HepG2 (cell line): ENCODE results near the gene CCN2. TPM values are rescaled to one million over a fixed set of nuclear protein-coding genes. Genes with fewer than 3 reads are reported as not detected.

Experiments used
- ARNT2 ChIP-seq: sonication (generic); formaldehyde crosslinking; IDR thresholded peaks from 2 replicates; pipeline ENCODE4 v1.8.0; 2022; ENCODE audit warnings: mild to moderate bottlenecking, low read depth, missing genetic modification reagents, moderate library complexity
- MLLT10 ChIP-seq: sonication (generic); formaldehyde crosslinking; IDR thresholded peaks from 2 replicates; pipeline ENCODE4 v1.4.0; 2020; ENCODE audit warnings: missing genetic modification reagents
- MYC ChIP-seq: sonication (generic); formaldehyde crosslinking; IDR thresholded peaks from 2 replicates; pipeline ENCODE4 v1.9.0; 2021; ENCODE audit warnings: missing genetic modification reagents, borderline replicate concordance
- NAIF1 ChIP-seq: sonication (generic); formaldehyde crosslinking; IDR thresholded peaks from 2 replicates; pipeline ENCODE4 v1.5.0; 2020; ENCODE audit warnings: mild to moderate bottlenecking, missing genetic modification reagents, borderline replicate concordance
- SNAPC2 ChIP-seq: sonication (generic); formaldehyde crosslinking; IDR thresholded peaks from 2 replicates; pipeline ENCODE4 v1.8.1; 2022; ENCODE audit warnings: mild to moderate bottlenecking, missing genetic modification reagents
- SRSF4 ChIP-seq: fragments of 200-400 bp; formaldehyde crosslinking; IDR thresholded peaks from one replicate; pipeline ENCODE4 v1.6.1; 2018; ENCODE audit warnings: mild to moderate bottlenecking, low read depth, low read length, moderate library complexity; ENCODE audit not compliant: poor library complexity, severe bottlenecking
- TBX2 ChIP-seq: sonication (generic); formaldehyde crosslinking; IDR thresholded peaks from 2 replicates; pipeline ENCODE4 v1.5.0; 2020; ENCODE audit warnings: missing genetic modification reagents, mild to moderate bottlenecking, borderline replicate concordance
- ZBTB3 ChIP-seq: sonication (generic); formaldehyde crosslinking; IDR thresholded peaks from 2 replicates; pipeline ENCODE4 v1.4.0; 2020; ENCODE audit warnings: low read depth, mild to moderate bottlenecking, moderate library complexity, missing genetic modification reagents, borderline replicate concordance
- ZC3H4 ChIP-seq: sonication (generic); formaldehyde crosslinking; IDR thresholded peaks from 2 replicates; pipeline ENCODE4 v1.4.0; 2020; ENCODE audit warnings: missing genetic modification reagents, borderline replicate concordance
- ZEB1 ChIP-seq: IDR thresholded peaks from 2 replicates; pipeline ENCODE4 v1.6.1; 2012; ENCODE audit warnings: mild to moderate bottlenecking, low read depth, inconsistent platforms; ENCODE audit not compliant: insufficient replicate concordance
- ZFP90 ChIP-seq: sonication (generic); formaldehyde crosslinking; IDR thresholded peaks from 2 replicates; pipeline ENCODE4 v1.8.0; 2022; ENCODE audit warnings: missing genetic modification reagents, mild to moderate bottlenecking, inconsistent platforms, borderline replicate concordance
- ZFX ChIP-seq: sonication (generic); formaldehyde crosslinking; IDR thresholded peaks from 2 replicates; pipeline ENCODE4 v1.4.0; 2020; ENCODE audit warnings: mild to moderate bottlenecking, low read depth, missing genetic modification reagents, moderate library complexity
- ZNF10 ChIP-seq: sonication (generic); formaldehyde crosslinking; IDR thresholded peaks from 2 replicates; pipeline ENCODE4 v1.4.0; 2020; ENCODE audit warnings: mild to moderate bottlenecking, low read depth, missing genetic modification reagents, borderline replicate concordance
- ZNF274 ChIP-seq: sonication (generic); formaldehyde crosslinking; IDR thresholded peaks from 2 replicates; pipeline ENCODE4 v1.5.1; 2020; ENCODE audit warnings: mild to moderate bottlenecking, missing genetic modification reagents
- ZNF317 ChIP-seq: sonication (generic); formaldehyde crosslinking; IDR thresholded peaks from 2 replicates; pipeline ENCODE4 v1.5.0; 2020; ENCODE audit warnings: mild to moderate bottlenecking, missing genetic modification reagents
- ZNF468 ChIP-seq: sonication (generic); formaldehyde crosslinking; IDR thresholded peaks from 2 replicates; pipeline ENCODE4 v1.8.0; 2022; ENCODE audit warnings: mild to moderate bottlenecking, moderate library complexity, missing genetic modification reagents
- ZNF556 ChIP-seq: sonication (generic); formaldehyde crosslinking; IDR thresholded peaks from 2 replicates; pipeline ENCODE4 v1.4.0; 2020; ENCODE audit warnings: mild to moderate bottlenecking, missing genetic modification reagents, borderline replicate concordance
- ZNF644 ChIP-seq: IDR thresholded peaks from 2 replicates; pipeline ENCODE4 v1.6.1; 2016; ENCODE audit warnings: low read depth
- ZNF674 ChIP-seq: sonication (generic); formaldehyde crosslinking; IDR thresholded peaks from 2 replicates; pipeline ENCODE4 v1.5.0; 2020; ENCODE audit warnings: low read depth, mild to moderate bottlenecking, missing genetic modification reagents
- ZNF776 ChIP-seq: sonication (generic); formaldehyde crosslinking; IDR thresholded peaks from 2 replicates; pipeline ENCODE4 v1.4.0; 2020; ENCODE audit warnings: mild to moderate bottlenecking, missing genetic modification reagents
- polyA plus RNA-seq, 8 experiments: library from polyadenylated mRNA; depleted of rRNA in 3 of 8; stranded (reverse) in 7 of 8; unstranded in 1 of 8; fragments of >200 nt; fragmentation: Illumina TruSeq in 4 of 8; extraction: Trizol in 4 of 8; gene quantifications; 2 replicates each; pipeline versions ENCODE4 v1.2.1 to v1.2.3, GENCODE V29; 2011 to 2016; ENCODE audit warnings: low read depth in 4 of 8, missing spikeins in 1 of 8, mixed read lengths in 1 of 8; ENCODE audit not compliant: insufficient read depth in 1 of 8
- total RNA-seq, 5 experiments: library from RNA; depleted of rRNA; stranded (reverse); fragments of >200 nt; fragmentation: Illumina TruSeq; extraction: Trizol; gene quantifications; 2 replicates each; pipeline ENCODE4 v1.2.3, GENCODE V29; 2016; ENCODE audit warnings: low read depth in 1 of 5
- TF ChIP-seq, protein P1 (sequence below): sonication (generic); formaldehyde crosslinking; IDR thresholded peaks from 2 replicates; pipeline ENCODE4 v1.4.0; 2020; ENCODE audit warnings: missing genetic modification reagents; ENCODE audit errors: not compliant biosample characterization
- TF ChIP-seq, protein P2 (sequence below): sonication (generic); formaldehyde crosslinking; IDR thresholded peaks from 2 replicates; pipeline ENCODE4 v1.4.0; 2020; ENCODE audit warnings: missing genetic modification reagents
- TF ChIP-seq, protein P3 (sequence below): sonication (generic); formaldehyde crosslinking; IDR thresholded peaks from 2 replicates; pipeline ENCODE4 v1.5.0; 2020; ENCODE audit warnings: missing genetic modification reagents
- TF ChIP-seq, protein P4 (sequence below): sonication (generic); formaldehyde crosslinking; conservative IDR thresholded peaks from 2 replicates; pipeline ENCODE4 v1.5.0; 2020; ENCODE audit warnings: missing genetic modification reagents
- TF ChIP-seq, protein P5 (sequence below): conservative IDR thresholded peaks from 2 replicates; pipeline ENCODE4 v1.6.1; 2018; ENCODE audit warnings: missing genetic modification reagents

The CCN2 gene
- total and polyA plus RNA-seq, 2 of the 13 experiments (the other 11 are each of a cell fraction or from before 2014, with no cell fraction given), result 34.7 to 316 TPM

DNA sequence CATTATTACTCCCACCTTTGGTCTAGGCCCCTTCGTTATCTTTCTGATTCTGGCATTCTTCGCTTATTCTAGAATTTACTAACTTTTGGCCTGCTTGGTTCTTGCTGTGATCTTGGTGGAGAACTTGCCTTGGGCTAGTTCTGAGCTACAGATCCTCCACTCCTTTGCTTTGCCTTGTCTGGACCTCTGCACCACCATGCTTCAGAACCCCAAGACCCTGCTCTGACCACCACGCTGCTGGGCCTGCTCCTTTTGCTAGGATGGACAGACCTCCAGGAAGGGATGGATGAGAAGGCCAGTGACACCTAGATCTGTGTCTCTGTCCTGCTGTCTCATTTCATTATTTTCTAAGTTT lies 30.4 kb upstream of the CCN2 start (continued):
- TF ChIP-seq ZNF674 (no peak), ARNT2 (CRISPR knock-in tag) (no peak), SNAPC2 (CRISPR knock-in tag) (no peak), MYC (CRISPR knock-in tag) (no peak), ZNF317 (no peak), SRSF4 (no peak), ZC3H4 (CRISPR knock-in tag) (peak; percentile 88; the same call in 1 of the 2 replicates), ZNF10 (CRISPR knock-in tag) (no peak), ZNF556 (CRISPR knock-in tag) (no peak; the same call in 1 of the 2 replicates), NAIF1 (CRISPR knock-in tag) (no peak), ZEB1 (no peak), ZNF468 (CRISPR knock-in tag) (no peak), ZBTB3 (CRISPR knock-in tag) (0 out of 2 replicates have a peak, but pooled peaks have one; percentile 15), TBX2 (CRISPR knock-in tag) (no peak), ZNF776 (CRISPR knock-in tag) (no peak), MLLT10 (CRISPR knock-in tag) (no peak), ZFP90 (CRISPR knock-in tag) (0 out of 2 replicates have a peak, but pooled peaks have one; percentile 47), ZNF274 (peak; percentile 48; the same call in 1 of the 2 replicates), ZFX (CRISPR knock-in tag) (no peak; the same call in 1 of the 2 replicates), ZNF644 (CRISPR knock-in tag) (no peak)
- TF ChIP-seq, protein P1, sequence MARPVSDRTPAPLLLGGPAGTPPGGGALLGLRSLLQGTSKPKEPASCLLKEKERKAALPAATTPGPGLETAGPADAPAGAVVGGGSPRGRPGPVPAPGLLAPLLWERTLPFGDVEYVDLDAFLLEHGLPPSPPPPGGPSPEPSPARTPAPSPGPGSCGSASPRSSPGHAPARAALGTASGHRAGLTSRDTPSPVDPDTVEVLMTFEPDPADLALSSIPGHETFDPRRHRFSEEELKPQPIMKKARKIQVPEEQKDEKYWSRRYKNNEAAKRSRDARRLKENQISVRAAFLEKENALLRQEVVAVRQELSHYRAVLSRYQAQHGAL (CRISPR knock-in tag), result peak; percentile 31
- TF ChIP-seq, protein P2, sequence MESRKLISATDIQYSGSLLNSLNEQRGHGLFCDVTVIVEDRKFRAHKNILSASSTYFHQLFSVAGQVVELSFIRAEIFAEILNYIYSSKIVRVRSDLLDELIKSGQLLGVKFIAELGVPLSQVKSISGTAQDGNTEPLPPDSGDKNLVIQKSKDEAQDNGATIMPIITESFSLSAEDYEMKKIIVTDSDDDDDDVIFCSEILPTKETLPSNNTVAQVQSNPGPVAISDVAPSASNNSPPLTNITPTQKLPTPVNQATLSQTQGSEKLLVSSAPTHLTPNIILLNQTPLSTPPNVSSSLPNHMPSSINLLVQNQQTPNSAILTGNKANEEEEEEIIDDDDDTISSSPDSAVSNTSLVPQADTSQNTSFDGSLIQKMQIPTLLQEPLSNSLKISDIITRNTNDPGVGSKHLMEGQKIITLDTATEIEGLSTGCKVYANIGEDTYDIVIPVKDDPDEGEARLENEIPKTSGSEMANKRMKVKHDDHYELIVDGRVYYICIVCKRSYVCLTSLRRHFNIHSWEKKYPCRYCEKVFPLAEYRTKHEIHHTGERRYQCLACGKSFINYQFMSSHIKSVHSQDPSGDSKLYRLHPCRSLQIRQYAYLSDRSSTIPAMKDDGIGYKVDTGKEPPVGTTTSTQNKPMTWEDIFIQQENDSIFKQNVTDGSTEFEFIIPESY (CRISPR knock-in tag), result no peak
- TF ChIP-seq, protein P3, sequence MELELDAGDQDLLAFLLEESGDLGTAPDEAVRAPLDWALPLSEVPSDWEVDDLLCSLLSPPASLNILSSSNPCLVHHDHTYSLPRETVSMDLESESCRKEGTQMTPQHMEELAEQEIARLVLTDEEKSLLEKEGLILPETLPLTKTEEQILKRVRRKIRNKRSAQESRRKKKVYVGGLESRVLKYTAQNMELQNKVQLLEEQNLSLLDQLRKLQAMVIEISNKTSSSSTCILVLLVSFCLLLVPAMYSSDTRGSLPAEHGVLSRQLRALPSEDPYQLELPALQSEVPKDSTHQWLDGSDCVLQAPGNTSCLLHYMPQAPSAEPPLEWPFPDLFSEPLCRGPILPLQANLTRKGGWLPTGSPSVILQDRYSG (CRISPR knock-in tag), result 0 out of 2 replicates have a peak, but pooled peaks have one; percentile 60
- TF ChIP-seq, protein P4, sequence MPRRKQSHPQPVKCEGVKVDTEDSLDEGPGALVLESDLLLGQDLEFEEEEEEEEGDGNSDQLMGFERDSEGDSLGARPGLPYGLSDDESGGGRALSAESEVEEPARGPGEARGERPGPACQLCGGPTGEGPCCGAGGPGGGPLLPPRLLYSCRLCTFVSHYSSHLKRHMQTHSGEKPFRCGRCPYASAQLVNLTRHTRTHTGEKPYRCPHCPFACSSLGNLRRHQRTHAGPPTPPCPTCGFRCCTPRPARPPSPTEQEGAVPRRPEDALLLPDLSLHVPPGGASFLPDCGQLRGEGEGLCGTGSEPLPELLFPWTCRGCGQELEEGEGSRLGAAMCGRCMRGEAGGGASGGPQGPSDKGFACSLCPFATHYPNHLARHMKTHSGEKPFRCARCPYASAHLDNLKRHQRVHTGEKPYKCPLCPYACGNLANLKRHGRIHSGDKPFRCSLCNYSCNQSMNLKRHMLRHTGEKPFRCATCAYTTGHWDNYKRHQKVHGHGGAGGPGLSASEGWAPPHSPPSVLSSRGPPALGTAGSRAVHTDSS, result no peak
- TF ChIP-seq, protein P5, sequence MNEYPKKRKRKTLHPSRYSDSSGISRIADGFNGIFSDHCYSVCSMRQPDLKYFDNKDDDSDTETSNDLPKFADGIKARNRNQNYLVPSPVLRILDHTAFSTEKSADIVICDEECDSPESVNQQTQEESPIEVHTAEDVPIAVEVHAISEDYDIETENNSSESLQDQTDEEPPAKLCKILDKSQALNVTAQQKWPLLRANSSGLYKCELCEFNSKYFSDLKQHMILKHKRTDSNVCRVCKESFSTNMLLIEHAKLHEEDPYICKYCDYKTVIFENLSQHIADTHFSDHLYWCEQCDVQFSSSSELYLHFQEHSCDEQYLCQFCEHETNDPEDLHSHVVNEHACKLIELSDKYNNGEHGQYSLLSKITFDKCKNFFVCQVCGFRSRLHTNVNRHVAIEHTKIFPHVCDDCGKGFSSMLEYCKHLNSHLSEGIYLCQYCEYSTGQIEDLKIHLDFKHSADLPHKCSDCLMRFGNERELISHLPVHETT (CRISPR knock-in tag), result no peak
